K562 (cell line): Measurements from ENCODE around the gene NYAP2. TPM values are rescaled to one million over a fixed set of nuclear protein-coding genes. Genes with fewer than 3 reads are reported as not detected.

Experiments used
- CHAMP1 ChIP-seq: fragments of 450-650 bp; IDR thresholded peaks from 2 replicates; pipeline ENCODE4 v1.6.1; 2016; ENCODE audit warnings: mild to moderate bottlenecking
- CHD4 ChIP-seq: fragments of 200-600 bp; sonication (generic); IDR thresholded peaks from 3 replicates; pipeline ENCODE4 v1.6.1; 2012; ENCODE audit warnings: low read depth, mild to moderate bottlenecking, mixed read lengths, low read length, inconsistent platforms; ENCODE audit not compliant: insufficient read depth, insufficient replicate concordance, poor library complexity, severe bottlenecking
- GABPB1 ChIP-seq: sonication (generic); formaldehyde crosslinking; IDR thresholded peaks from 2 replicates; pipeline ENCODE4 v1.8.0; 2022; ENCODE audit warnings: mild to moderate bottlenecking, missing genetic modification reagents
- POU5F1 ChIP-seq: fragments of 150-350 bp; IDR thresholded peaks from 2 replicates; pipeline ENCODE4 v1.6.1; 2014; ENCODE audit warnings: borderline replicate concordance, low read length, low read depth, mild to moderate bottlenecking; ENCODE audit not compliant: partially characterized antibody
- ZFPM2 ChIP-seq: fragments of 250-450 bp; sonication (Bioruptor Pico); IDR thresholded peaks from 2 replicates; pipeline ENCODE4 v1.5.1; 2022; ENCODE audit warnings: mild to moderate bottlenecking
- ZNF41 ChIP-seq: fragments of 250-450 bp; sonication (Bioruptor Pico); conservative IDR thresholded peaks from 2 replicates; pipeline ENCODE4 v1.4.0; 2020; ENCODE audit warnings: mild to moderate bottlenecking
- ZNF512 ChIP-seq: IDR thresholded peaks from 2 replicates; pipeline ENCODE4 v1.6.1; 2016; ENCODE audit warnings: missing genetic modification characterization, missing compliant biosample characterization
- ZNF57 ChIP-seq: fragments of 450-650 bp; formaldehyde crosslinking; IDR thresholded peaks from 2 replicates; pipeline ENCODE4 v1.4.0; 2020; ENCODE audit warnings: mild to moderate bottlenecking, moderate library complexity
- polyA plus RNA-seq, 8 experiments: library from polyadenylated mRNA; depleted of rRNA in 4 of 8; stranded (reverse) in 5 of 8; unstranded in 3 of 8; fragments of >200 nt; fragmentation: Nextera tagmentation in 2 of 8; fragmentation: Illumina TruSeq in 1 of 8; extraction: Ambion mirVana in 2 of 8; extraction: Trizol in 1 of 8; gene quantifications; 2 replicates each; pipeline versions ENCODE4 v1.2.1 to v1.2.3, GENCODE V29; 2011 to 2014; ENCODE audit warnings: inconsistent platforms in 1 of 8, missing spikeins in 1 of 8
- total RNA-seq, 7 experiments: library from RNA; depleted of rRNA in 6 of 7; stranded (reverse); fragments of >200 nt in 6 of 7; fragmentation: Illumina TruSeq in 2 of 7; extraction: Trizol in 2 of 7; gene quantifications; 2 replicates each; pipeline versions ENCODE4 v1.2.1 to v1.2.3, GENCODE V29; 2011 to 2021; ENCODE audit warnings: low replicate concordance in 1 of 7

The NYAP2 gene
- total and polyA plus RNA-seq, 9 of the 15 experiments (the other 6 are each of a cell fraction or from before 2014, with no cell fraction given), result 0.03 to 0.04 (median 0.04) TPM; not detected in 3

GRCh38 chr2:225598897-225599296 is 199.4 kb downstream of the NYAP2 start (continued):
- TF ChIP-seq ZNF512 (tag), result no peak
- TF ChIP-seq ZFPM2 (CRISPR knock-in tag), result no peak
- no peak for TF ChIP-seq CHD4
- TF ChIP-seq POU5F1, result no peak
- no peak for TF ChIP-seq ZNF41 (CRISPR knock-in tag)
- no peak for TF ChIP-seq ZNF57 (CRISPR knock-in tag)
- no peak for TF ChIP-seq GABPB1 (CRISPR knock-in tag)
- no peak for TF ChIP-seq CHAMP1
- TF ChIP-seq, all 486 proteins: peak for 0
